Hepatocyte (in vitro differentiated cells): Measurements from ENCODE around the gene SLC26A9. TPM values are rescaled to one million over a fixed set of nuclear protein-coding genes. Genes with fewer than 3 reads are reported as not detected.

ENCODE experiments used
- DNase-seq: peaks from one replicate; pipeline ENCODE4 v3.0.0-alpha.2; 2016; ENCODE audit warnings: low spot score
- H2AFZ ChIP-seq: fragments of 200-600 bp; sonication (generic); 2 replicates; pipeline ENCODE4 v1.6.0; 2016; ENCODE audit warnings: antibody characterized with exemption, mild to moderate bottlenecking
- H3K27ac ChIP-seq: fragments of 200-600 bp; sonication (generic); 2 replicates; pipeline ENCODE4 v1.5.1; 2016; ENCODE audit warnings: mild to moderate bottlenecking
- H3K27me3 ChIP-seq: fragments of 200-600 bp; sonication (generic); 2 replicates; pipeline ENCODE4 v1.6.1; 2016
- H3K36me3 ChIP-seq: fragments of 200-600 bp; sonication (generic); replicated peaks from 2 replicates; pipeline ENCODE4 v1.5.1; 2016; ENCODE audit warnings: low read depth; ENCODE audit not compliant: insufficient read depth
- H3K4me1 ChIP-seq: fragments of 200-600 bp; sonication (generic); 2 replicates; pipeline ENCODE4 v1.5.1; 2016; ENCODE audit warnings: mild to moderate bottlenecking, moderate library complexity; ENCODE audit not compliant: insufficient read depth
- H3K4me2 ChIP-seq: fragments of 200-600 bp; sonication (generic); 2 replicates; pipeline ENCODE4 v1.6.0; 2016
- H3K4me3 ChIP-seq: fragments of 200-600 bp; sonication (generic); 2 replicates; pipeline ENCODE4 v1.5.1; 2016; ENCODE audit warnings: mild to moderate bottlenecking
- H3K79me2 ChIP-seq: fragments of 200-600 bp; sonication (generic); 2 replicates; pipeline ENCODE4 v1.6.0; 2017; ENCODE audit warnings: mild to moderate bottlenecking
- H3K9me2 ChIP-seq: fragments of 200-600 bp; sonication (generic); replicated peaks from 2 replicates; pipeline ENCODE4 v1.6.0; 2017; ENCODE audit warnings: mild to moderate bottlenecking; ENCODE audit not compliant: insufficient read depth
- H3K9me3 ChIP-seq: fragments of 200-600 bp; sonication (generic); 2 replicates; pipeline ENCODE4 v1.5.1; 2016; ENCODE audit warnings: low read depth, mild to moderate bottlenecking
- H4K20me1 ChIP-seq: fragments of 200-600 bp; sonication (generic); 2 replicates; pipeline ENCODE4 v1.6.0; 2016; ENCODE audit warnings: mild to moderate bottlenecking; ENCODE audit not compliant: insufficient read depth, poor library complexity, severe bottlenecking
- CTCF ChIP-seq: fragments of 200-600 bp; sonication (generic); IDR thresholded peaks from 2 replicates; pipeline ENCODE4 v1.5.1; 2016; ENCODE audit warnings: antibody characterized with exemption, mild to moderate bottlenecking; ENCODE audit not compliant: poor library complexity
- EZH2 ChIP-seq: fragments of 200-600 bp; sonication (generic); IDR thresholded peaks from 2 replicates; pipeline ENCODE4 v1.6.1; 2016; ENCODE audit warnings: antibody characterized with exemption, mild to moderate bottlenecking, borderline replicate concordance
- EZH2phosphoT487 ChIP-seq: fragments of 200-600 bp; sonication (generic); IDR thresholded peaks from one replicate; pipeline ENCODE4 v1.6.1; 2018; ENCODE audit warnings: antibody characterized with exemption, mild to moderate bottlenecking, low read depth, moderate library complexity; ENCODE audit not compliant: unreplicated experiment, severe bottlenecking
- WGBS: methylation state at CpG from one replicate; pipeline ENCODE4 v1.1.6; 2016; ENCODE audit warnings: low lambda C conversion rate; ENCODE audit errors: missing lambda C conversion rate; 5-methylcytosine and 5-hydroxymethylcytosine counted together
- polyA plus RNA-seq: library from polyadenylated mRNA; unstranded; fragments of >200 nt; fragmentation: Nextera tagmentation; extraction: Ambion mirVana; gene quantifications from 2 replicates; pipeline ENCODE4 v1.2.1, GENCODE V29; 2016
- total RNA-seq: library from RNA; depleted of rRNA; stranded (reverse); fragments of >200 nt; gene quantifications from 2 replicates; pipeline ENCODE4 v1.2.3, GENCODE V29; 2014

SLC26A9 gene, protein sequence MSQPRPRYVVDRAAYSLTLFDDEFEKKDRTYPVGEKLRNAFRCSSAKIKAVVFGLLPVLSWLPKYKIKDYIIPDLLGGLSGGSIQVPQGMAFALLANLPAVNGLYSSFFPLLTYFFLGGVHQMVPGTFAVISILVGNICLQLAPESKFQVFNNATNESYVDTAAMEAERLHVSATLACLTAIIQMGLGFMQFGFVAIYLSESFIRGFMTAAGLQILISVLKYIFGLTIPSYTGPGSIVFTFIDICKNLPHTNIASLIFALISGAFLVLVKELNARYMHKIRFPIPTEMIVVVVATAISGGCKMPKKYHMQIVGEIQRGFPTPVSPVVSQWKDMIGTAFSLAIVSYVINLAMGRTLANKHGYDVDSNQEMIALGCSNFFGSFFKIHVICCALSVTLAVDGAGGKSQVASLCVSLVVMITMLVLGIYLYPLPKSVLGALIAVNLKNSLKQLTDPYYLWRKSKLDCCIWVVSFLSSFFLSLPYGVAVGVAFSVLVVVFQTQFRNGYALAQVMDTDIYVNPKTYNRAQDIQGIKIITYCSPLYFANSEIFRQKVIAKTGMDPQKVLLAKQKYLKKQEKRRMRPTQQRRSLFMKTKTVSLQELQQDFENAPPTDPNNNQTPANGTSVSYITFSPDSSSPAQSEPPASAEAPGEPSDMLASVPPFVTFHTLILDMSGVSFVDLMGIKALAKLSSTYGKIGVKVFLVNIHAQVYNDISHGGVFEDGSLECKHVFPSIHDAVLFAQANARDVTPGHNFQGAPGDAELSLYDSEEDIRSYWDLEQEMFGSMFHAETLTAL
- total RNA-seq (0.13 and 0.44 TPM in 2 replicates), polyA plus RNA-seq (0.63 and 2.4 TPM in 2 replicates)

GRCh38 chr1:205943245-205943644 lies at the start of gene SLC26A9:
TSS of gene SLC26A9 (minus strand) at chr1:205943456. CDS start at chr1:205935820, 7,636 bp downstream.
- H3K4me2 ChIP-seq = no peak within 1 kb of the TSS
- no peaks in the 10 kb centered on the region for H4K20me1 ChIP-seq
- no peaks in the 10 kb centered on the region for H3K9me2 ChIP-seq
- no peak within 1 kb of the TSS for H3K27ac ChIP-seq
- no peak within 1 kb of the TSS for H3K4me3 ChIP-seq
- no peaks in the 10 kb centered on the region for H3K9me3 ChIP-seq
- TF ChIP-seq CTCF (no peak), EZH2phosphoT487 (no peak), EZH2 (no peak)
- no peak within 1 kb of the TSS for H2AFZ ChIP-seq
- H3K36me3 ChIP-seq = no peaks in the 10 kb centered on the region
- WGBS = 59% methylated on average over 7 of the region's 7 CpGs
- no peaks in the 10 kb centered on the region for H3K4me1 ChIP-seq
- no peak for DNase-seq
- no peaks in the 10 kb centered on the region for H3K79me2 ChIP-seq
- peaks cover 12% of the 10 kb centered on the region for H3K27me3 ChIP-seq

GRCh38 chr1:205992218-205992882 lies 49.1 kb upstream of the SLC26A9 start:
- Histone ChIP-seq H3K4me1 (no peaks in the 10 kb centered on the region), H3K27me3 (no peaks in the 10 kb centered on the region), H3K36me3 (no peaks in the 10 kb centered on the region), H3K27ac (no peak overlapping the region), H3K4me3 (no peak overlapping the region), H3K9me3 (no peaks in the 10 kb centered on the region), H3K9me2 (no peaks in the 10 kb centered on the region), H4K20me1 (no peaks in the 10 kb centered on the region), H2AFZ (no peak overlapping the region), H3K4me2 (no peak overlapping the region), H3K79me2 (no peaks in the 10 kb centered on the region)
- DNase-seq = no peak
- 96% methylated on average over 14 of the region's 14 CpGs for whole genome bisulfite sequencing
- TF ChIP-seq EZH2phosphoT487 (no peak), EZH2 (no peak), CTCF (no peak)

GRCh38 chr1:205991237-205991636 lies 48.0 kb upstream of the SLC26A9 start:
- Histone ChIP-seq H3K4me1 (no peaks in the 10 kb centered on the region), H3K4me2 (no peak overlapping the region), H3K27me3 (no peaks in the 10 kb centered on the region), H3K36me3 (no peaks in the 10 kb centered on the region), H3K79me2 (no peaks in the 10 kb centered on the region), H3K9me3 (no peaks in the 10 kb centered on the region), H4K20me1 (no peaks in the 10 kb centered on the region), H2AFZ (no peak overlapping the region), H3K9me2 (no peaks in the 10 kb centered on the region), H3K27ac (no peak overlapping the region), H3K4me3 (no peak overlapping the region)
- 70% methylated on average over 4 of the region's 4 CpGs for WGBS
- TF ChIP-seq EZH2 (no peak), EZH2phosphoT487 (no peak), CTCF (no peak)
- DNase-seq = no peak
